Measurements from ENCODE around the gene APEH. TPM values are rescaled to one million over a fixed set of nuclear protein-coding genes. Genes with fewer than 3 reads are reported as not detected.

APEH gene
- total RNA-seq, 2 donors from 2014 or later, result 84.4 to 116 TPM

DNA sequence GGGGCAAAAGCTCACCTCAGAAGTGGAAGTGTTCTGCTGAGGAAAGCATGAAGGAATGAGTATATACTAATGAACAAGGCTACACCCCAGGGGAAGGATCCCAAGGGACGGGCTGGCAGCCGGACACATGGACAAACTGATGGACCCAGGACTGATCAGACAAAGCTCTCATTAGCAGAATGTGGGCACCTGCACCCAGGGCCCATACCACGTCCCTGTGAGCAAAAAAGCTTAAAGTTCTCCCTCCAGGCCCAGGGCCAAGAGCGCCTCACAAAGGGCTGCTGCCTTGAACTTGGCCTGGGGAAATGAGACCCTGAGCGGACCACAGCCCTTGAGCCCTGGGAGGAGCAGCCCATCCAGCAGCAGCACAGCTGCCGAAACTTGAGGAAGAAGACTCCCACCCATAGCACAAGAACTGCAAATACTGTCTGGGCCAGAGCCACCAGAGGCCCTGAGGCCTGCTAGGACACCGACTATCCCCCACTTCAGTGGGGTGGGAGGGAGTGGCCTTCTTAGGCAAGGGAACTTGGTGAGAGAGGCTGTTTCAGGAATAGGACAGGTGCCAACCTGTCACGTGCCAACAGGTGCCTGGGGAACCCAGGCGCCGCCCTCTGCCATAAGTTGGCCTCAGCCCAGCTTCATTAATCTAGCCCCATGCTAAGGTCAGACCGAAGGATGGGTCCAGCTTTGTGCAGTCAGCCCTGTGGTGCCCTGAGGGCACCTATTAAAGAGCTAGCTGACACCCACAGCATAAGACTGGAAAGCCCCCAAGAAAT, 51.9 kb downstream of the APEH start:
- WGBS, result 86% methylated on average over 11 of the region's 11 CpGs
- TF ChIP-seq POLR2A (IDR thresholded peaks at IDR 0.05) (no peak), POLR2AphosphoS5 (IDR thresholded peaks at IDR 0.05) (no peak)
- TF ChIP-seq, protein P1, sequence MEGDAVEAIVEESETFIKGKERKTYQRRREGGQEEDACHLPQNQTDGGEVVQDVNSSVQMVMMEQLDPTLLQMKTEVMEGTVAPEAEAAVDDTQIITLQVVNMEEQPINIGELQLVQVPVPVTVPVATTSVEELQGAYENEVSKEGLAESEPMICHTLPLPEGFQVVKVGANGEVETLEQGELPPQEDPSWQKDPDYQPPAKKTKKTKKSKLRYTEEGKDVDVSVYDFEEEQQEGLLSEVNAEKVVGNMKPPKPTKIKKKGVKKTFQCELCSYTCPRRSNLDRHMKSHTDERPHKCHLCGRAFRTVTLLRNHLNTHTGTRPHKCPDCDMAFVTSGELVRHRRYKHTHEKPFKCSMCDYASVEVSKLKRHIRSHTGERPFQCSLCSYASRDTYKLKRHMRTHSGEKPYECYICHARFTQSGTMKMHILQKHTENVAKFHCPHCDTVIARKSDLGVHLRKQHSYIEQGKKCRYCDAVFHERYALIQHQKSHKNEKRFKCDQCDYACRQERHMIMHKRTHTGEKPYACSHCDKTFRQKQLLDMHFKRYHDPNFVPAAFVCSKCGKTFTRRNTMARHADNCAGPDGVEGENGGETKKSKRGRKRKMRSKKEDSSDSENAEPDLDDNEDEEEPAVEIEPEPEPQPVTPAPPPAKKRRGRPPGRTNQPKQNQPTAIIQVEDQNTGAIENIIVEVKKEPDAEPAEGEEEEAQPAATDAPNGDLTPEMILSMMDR (IDR thresholded peaks at IDR 0.05), result no peak
- H3K36me3 ChIP-seq, result peaks cover 0 to 18% of the 10 kb centered on the region in 2 donors
- intact Hi-C loops (cut with DNase I), result no loop called here
- H3K27ac ChIP-seq, result no peak overlapping the region
- H3K4me3 ChIP-seq, result no peak overlapping the region
- no peak for DNase-seq (ENCODE audit: low spot score)
- H3K27me3 ChIP-seq (replicated peaks; ENCODE audit: insufficient read depth), result no peaks in the 10 kb centered on the region
- no peaks in the 10 kb centered on the region for H3K9me3 ChIP-seq
- peaks cover 14% of the 10 kb centered on the region for H3K4me1 ChIP-seq (replicated peaks)

DNA sequence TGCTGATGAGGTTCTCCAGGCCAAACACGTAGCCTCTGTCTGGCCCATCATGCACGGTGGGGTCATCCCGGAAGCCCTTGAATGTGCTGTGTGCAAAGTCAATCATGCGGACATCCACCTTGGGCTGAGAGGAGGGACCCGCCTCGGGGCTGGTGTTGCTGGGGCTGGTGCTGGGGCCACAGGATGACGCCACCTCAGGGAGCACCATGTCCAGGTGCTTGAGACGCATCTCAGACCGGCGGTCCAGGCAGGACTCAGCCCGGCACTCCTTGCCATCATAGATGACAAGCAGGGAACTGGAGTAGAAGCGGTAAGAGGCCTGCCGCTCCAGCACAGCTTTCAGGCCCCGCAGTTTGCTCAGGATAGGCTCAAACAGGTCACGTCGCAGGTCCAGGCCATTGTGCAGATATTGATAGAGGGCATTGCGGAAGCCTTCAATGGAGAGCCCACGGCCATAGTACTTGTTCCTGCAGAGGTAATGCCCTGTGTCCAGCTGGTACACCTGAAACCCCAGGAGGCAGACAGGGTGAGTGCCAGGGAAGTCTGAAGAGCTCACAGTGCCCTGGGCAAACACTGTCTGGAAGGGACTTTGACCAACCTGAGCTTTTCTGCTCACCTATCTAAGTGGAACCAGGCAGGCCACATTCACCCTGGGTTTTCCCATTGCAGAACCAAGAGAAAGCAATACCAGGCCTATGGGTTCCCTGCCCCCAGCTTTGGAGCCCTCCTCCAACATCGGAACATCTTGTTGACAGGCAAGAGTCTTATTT, 53.2 kb downstream of the APEH start:
- no peak for DNase-seq (ENCODE audit: low spot score)
- intact Hi-C loops (cut with DNase I), result no loop called here

DNA sequence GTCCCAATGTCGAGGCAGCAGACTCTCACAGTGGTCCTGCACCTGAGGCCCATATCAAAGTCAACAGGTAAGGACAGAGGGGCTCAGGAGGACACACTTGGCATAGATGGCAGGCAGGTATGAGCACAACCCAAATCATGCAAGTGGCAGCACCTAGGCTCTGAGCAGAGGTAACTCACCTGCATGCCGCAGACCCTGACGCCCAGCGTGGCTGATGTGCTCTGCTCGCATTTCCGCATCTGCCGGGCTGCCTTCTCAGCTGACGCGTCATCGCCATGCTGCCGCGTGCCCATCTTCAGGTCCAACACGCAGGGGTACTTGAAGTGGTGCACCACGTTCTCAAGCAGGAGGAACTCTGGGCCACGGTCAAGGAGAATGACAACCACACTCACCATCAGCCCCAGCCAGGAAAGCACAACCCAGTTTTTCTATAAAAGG, 53.8 kb downstream of the APEH start:
- TF ChIP-seq, protein P1 (IDR thresholded peaks at IDR 0.05), result no peak
- TF ChIP-seq POLR2AphosphoS5 (IDR thresholded peaks at IDR 0.05) (no peak), POLR2A (IDR thresholded peaks at IDR 0.05) (no peak)
- Histone ChIP-seq H3K4me1 (replicated peaks) (peaks cover 8% of the 10 kb centered on the region), H3K27me3 (replicated peaks; ENCODE audit: insufficient read depth) (no peaks in the 10 kb centered on the region), H3K9me3 (no peaks in the 10 kb centered on the region), H3K36me3 (peaks cover 0 to 16% of the 10 kb centered on the region in 2 donors), H3K4me3 (no peak overlapping the region), H3K27ac (no peak overlapping the region)
- 94% methylated on average over 15 of the region's 15 CpGs for WGBS
- no peak for DNase-seq (ENCODE audit: low spot score)
- intact Hi-C loops (cut with DNase I), result no loop called here

More for the DNA sequence above, 53.2 kb downstream of the APEH start:
- no peaks in the 10 kb centered on the region for H3K27me3 ChIP-seq (replicated peaks; ENCODE audit: insufficient read depth)
- H3K4me3 ChIP-seq, result no peak overlapping the region
- H3K36me3 ChIP-seq, result peaks cover 0 to 16% of the 10 kb centered on the region in 2 donors
- WGBS, result 93% methylated on average over 13 of the region's 19 CpGs
- no peak overlapping the region for H3K27ac ChIP-seq
- no peaks in the 10 kb centered on the region for H3K9me3 ChIP-seq
- H3K4me1 ChIP-seq (replicated peaks), result peaks cover 11% of the 10 kb centered on the region
- no peak for TF ChIP-seq POLR2A (IDR thresholded peaks at IDR 0.05)
- no peak for TF ChIP-seq POLR2AphosphoS5 (IDR thresholded peaks at IDR 0.05)
- TF ChIP-seq, protein P1 (IDR thresholded peaks at IDR 0.05), result no peak

DNA sequence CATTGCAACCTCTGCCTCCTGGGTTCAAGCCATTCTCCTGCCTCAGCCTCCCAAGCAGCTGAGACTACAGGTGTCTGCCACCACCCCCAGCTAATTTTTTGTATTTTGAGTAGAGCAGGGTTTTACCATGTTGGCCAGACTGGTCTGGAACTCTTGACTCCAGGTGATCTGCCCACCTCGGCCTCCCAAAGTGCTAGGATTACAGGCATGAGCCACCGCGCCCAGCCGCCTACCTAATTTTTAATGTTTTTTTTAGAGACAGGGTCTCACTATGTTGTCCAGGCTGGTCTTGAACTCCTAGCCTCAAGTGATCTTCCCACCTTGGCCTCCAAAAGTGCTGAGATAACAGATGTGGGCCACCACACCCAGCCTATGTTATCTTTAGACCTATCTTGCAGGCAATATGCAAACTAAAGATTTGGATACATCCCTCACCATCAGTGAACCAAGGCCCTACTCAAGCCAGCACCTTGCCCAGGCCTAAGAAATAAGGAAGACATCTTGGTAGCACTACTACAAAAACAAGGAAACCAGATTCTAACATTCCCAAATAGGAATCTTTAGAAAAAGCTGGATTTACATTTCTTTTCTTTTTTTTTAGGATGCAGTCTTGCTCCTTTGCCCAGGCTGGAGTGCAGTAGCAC, 55.9 kb downstream of the APEH start:
- peaks cover 0 to 16% of the 10 kb centered on the region in 2 donors for H3K36me3 ChIP-seq
- H3K27me3 ChIP-seq (replicated peaks; ENCODE audit: insufficient read depth), result no peaks in the 10 kb centered on the region
- intact Hi-C loops (cut with DNase I), result no loop called here
- H3K9me3 ChIP-seq, result no peaks in the 10 kb centered on the region
- no peaks in the 10 kb centered on the region for H3K4me1 ChIP-seq (replicated peaks)
- no peak for DNase-seq (ENCODE audit: low spot score)
- no peak overlapping the region for H3K27ac ChIP-seq
- TF ChIP-seq POLR2AphosphoS5 (IDR thresholded peaks at IDR 0.05) (no peak), POLR2A (IDR thresholded peaks at IDR 0.05) (no peak)
- TF ChIP-seq, protein P1 (IDR thresholded peaks at IDR 0.05), result no peak
- H3K4me3 ChIP-seq, result no peak overlapping the region
- WGBS, result 99% methylated on average over 4 of the region's 4 CpGs

All from prostate gland (tissue), 2 donors.